ENCODE results near the gene GRK5. TPM values are rescaled to one million over a fixed set of nuclear protein-coding genes. Genes with fewer than 3 reads are reported as not detected.

The GRK5 gene
- total RNA-seq, result 100 to 1,000 TPM in 1 of 4 donors, 10 to 100 TPM in 1, 1 to 10 TPM in 2; 6.0 to 111 (median 9.5) TPM

DNA sequence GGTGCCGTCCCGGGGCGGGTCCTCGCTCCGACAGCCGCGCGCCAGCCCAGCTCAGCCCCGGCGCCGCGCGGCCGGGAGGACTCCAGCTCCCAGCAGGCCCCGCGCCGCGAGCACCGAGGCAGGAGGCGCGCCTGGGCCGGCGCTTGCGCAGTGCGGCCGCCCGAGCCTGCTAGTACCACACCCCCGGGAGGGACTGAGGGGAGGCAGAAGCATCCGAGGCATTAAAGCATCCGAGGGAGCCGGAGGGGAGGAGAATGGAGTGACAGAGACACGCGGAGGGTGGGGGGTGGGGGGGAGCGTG is at the start of gene GRK5:
Gene GRK5, plus strand, starts transcription at position 206 of the 301 bp plus-strand sequence. CDS start 347 bp downstream, outside the sequence.
- in situ Hi-C loops (cut with MboI; ENCODE audit: low pct_ligation_motif_present in 1 of 4, low pct_unique_long_range_greater_than_20kb in 1 of 4, low sequenced_read_pairs in 3 of 4), result loop anchor here in 1 of 4 donors (10.0 kb wide), 2 partner anchors 207 to 237 kb away; no protein-coding TSS in a partner anchor
- Histone ChIP-seq H3K4me3 (peak within 1 kb of the TSS; percentile 73 to 95 (median 88)), H3K9me3 (no peaks in the 10 kb centered on the region), H3K27ac (peak within 1 kb of the TSS; percentile 99 to 100 (median 100)), H3K36me3 (no peaks in the 10 kb centered on the region), H3K27me3 (peaks cover 9% of the 10 kb centered on the region), H3K4me1 (peaks cover 11 to 48% (median 32%) of the 10 kb centered on the region in 4 donors)
- intact Hi-C loops (cut with DNase I; ENCODE audit: low total_unique reads), result loop anchor here (5.0 kb wide), 2 partner anchors 95 to 215 kb away; no protein-coding TSS in a partner anchor
- WGBS, 2 donors (ENCODE audit: low coverage in 1 of 2), result 0% methylated on average over 1 of the region's 34 CpGs; no CpG with 5 or more reads in 1 of the 2 donors
- TF ChIP-seq EP300 (IDR thresholded peaks at IDR 0.05; ENCODE audit: low read depth) (no peak), POLR2A (IDR thresholded peaks at IDR 0.05) (peak; percentile 9), POLR2AphosphoS5 (IDR thresholded peaks at IDR 0.05) (peak; percentile 61 to 87 (median 84))
- TF ChIP-seq, protein P1, sequence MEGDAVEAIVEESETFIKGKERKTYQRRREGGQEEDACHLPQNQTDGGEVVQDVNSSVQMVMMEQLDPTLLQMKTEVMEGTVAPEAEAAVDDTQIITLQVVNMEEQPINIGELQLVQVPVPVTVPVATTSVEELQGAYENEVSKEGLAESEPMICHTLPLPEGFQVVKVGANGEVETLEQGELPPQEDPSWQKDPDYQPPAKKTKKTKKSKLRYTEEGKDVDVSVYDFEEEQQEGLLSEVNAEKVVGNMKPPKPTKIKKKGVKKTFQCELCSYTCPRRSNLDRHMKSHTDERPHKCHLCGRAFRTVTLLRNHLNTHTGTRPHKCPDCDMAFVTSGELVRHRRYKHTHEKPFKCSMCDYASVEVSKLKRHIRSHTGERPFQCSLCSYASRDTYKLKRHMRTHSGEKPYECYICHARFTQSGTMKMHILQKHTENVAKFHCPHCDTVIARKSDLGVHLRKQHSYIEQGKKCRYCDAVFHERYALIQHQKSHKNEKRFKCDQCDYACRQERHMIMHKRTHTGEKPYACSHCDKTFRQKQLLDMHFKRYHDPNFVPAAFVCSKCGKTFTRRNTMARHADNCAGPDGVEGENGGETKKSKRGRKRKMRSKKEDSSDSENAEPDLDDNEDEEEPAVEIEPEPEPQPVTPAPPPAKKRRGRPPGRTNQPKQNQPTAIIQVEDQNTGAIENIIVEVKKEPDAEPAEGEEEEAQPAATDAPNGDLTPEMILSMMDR (IDR thresholded peaks at IDR 0.05), result no peak
- DNase-seq, result peak; percentile 95

DNA sequence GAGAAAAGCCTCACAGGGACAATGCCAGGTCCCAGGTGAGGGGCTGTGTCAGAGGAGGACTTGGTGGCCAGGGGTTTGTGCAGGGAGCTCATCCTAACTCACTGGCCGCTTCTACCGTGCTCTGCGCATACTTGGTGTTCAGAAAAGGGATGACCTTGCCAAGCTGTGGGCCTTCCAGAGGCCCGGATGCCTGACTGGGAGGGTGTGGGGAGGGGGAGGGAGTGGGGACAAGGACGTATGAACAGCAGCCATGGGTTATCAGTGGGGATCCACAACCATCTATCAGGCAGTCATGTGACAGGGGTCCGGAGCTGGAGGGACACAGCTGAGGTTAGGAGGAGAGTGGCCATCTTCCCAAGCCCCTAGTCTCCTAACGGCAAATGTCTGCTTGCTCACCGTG is 48.0 kb upstream of the GRK5 start:
- Histone ChIP-seq H3K36me3 (peaks cover 0 to 44% (median 19%) of the 10 kb centered on the region in 4 donors), H3K27ac (no peak overlapping the region), H3K4me3 (no peak overlapping the region), H3K4me1 (peaks cover 0 to 3% (median 1%) of the 10 kb centered on the region in 4 donors), H3K9me3 (no peaks in the 10 kb centered on the region), H3K27me3 (no peaks in the 10 kb centered on the region)
- no peak for DNase-seq
- in situ Hi-C loops (cut with MboI; ENCODE audit: low pct_ligation_motif_present in 1 of 4, low pct_unique_long_range_greater_than_20kb in 1 of 4, low sequenced_read_pairs in 3 of 4), result no loop called here
- intact Hi-C loops (cut with DNase I; ENCODE audit: low total_unique reads), result no loop called here
- TF ChIP-seq, protein P1 (IDR thresholded peaks at IDR 0.05), result no peak
- no peak for TF ChIP-seq POLR2AphosphoS5 (IDR thresholded peaks at IDR 0.05)
- TF ChIP-seq POLR2A (IDR thresholded peaks at IDR 0.05), result no peak
- no peak for TF ChIP-seq EP300 (IDR thresholded peaks at IDR 0.05; ENCODE audit: low read depth)
- WGBS, 2 donors (ENCODE audit: low coverage in 1 of 2), result 81 to 100% methylated on average over 1 to 8 of the region's 8 CpGs

DNA sequence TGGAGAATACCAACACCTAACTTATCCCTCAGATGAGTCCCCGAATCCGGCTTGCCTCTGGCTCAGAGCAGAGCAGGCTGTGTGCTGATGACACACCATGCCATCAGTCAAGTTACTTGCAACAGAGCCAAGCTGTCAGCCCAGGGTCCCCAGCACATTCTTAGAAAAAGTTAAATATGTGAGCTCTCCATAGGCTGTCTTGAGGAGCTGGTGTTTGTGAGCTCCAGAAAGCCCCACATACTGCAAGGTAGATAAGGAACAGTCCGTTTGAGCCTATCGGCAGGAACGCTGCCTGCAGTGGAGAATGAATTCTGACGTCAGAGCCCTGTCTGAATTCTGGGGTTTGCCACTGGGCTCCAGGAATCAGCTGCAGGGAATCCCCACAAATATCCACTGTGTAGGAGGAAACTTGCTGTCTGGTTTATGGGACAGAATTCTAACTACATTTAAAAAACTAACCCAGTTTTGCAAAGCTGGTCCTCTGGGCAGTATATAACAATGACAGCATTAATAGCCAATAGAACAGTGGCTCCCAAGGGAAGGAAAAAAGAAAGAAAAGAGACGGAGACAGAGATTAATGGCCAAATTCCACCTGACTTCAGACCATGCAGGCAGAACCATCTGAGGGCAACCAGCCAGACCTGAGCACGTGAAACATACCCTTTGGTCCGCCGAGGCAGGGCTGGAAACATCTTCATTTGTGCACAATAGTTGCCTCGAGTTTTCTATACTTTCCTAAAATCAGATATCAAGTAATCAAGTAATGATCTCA is 45.5 kb upstream of the GRK5 start:
- H3K27me3 ChIP-seq, result no peaks in the 10 kb centered on the region
- H3K36me3 ChIP-seq, result peaks cover 0 to 19% (median 7%) of the 10 kb centered on the region in 4 donors
- in situ Hi-C loops (cut with MboI; ENCODE audit: low pct_ligation_motif_present in 1 of 4, low pct_unique_long_range_greater_than_20kb in 1 of 4, low sequenced_read_pairs in 3 of 4) (no loop called here), intact Hi-C loops (cut with DNase I; ENCODE audit: low total_unique reads) (no loop called here)
- TF ChIP-seq EP300 (IDR thresholded peaks at IDR 0.05; ENCODE audit: low read depth), result no peak
- TF ChIP-seq POLR2AphosphoS5 (IDR thresholded peaks at IDR 0.05), result no peak
- TF ChIP-seq, protein P1 (IDR thresholded peaks at IDR 0.05), result peak in 1 of 5 experiments; percentile 11
- no peak for TF ChIP-seq POLR2A (IDR thresholded peaks at IDR 0.05)
- H3K9me3 ChIP-seq, result no peaks in the 10 kb centered on the region
- peaks cover 0 to 16% (median 13%) of the 10 kb centered on the region in 4 donors for H3K4me1 ChIP-seq
- no peak overlapping the region for H3K4me3 ChIP-seq
- 75 to 81% methylated on average over 5 to 11 of the region's 11 CpGs for WGBS, 2 donors (ENCODE audit: low coverage in 1 of 2)
- peak overlapping the region in 2 of 4 donors; percentile 31 to 34 for H3K27ac ChIP-seq
- DNase-seq, result no peak

DNA sequence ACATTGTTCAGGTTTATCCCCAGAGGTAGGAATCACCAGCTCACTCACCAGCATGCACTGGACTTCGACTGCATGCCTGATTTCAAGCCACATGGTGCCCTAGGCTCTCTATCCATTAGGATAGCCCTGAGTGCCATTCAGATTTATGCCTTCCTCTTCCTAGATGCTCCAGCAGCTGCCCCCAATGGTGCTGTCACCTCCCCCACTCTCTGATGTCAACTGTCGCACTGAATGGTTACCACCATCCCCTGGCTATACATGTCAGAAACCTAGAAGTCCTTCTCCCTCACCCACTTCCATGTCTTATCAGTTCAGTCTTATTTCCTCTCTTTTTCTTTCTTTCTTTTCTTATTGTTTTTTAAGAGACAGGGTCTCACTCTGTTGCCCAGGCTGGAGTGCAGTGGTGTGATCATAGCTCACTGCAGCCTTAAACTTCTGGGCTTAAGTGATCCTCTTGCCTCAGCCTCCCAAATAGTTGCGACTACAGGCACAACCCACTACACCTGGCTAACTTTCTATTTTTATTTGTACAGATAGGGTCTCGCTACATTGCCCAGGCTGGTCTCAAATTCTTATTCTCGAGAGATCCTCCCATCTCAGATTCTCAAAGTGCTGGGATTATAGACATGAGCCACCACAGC is 44.8 kb upstream of the GRK5 start:
- Histone ChIP-seq H3K4me1 (peaks cover 0 to 16% (median 13%) of the 10 kb centered on the region in 4 donors), H3K4me3 (no peak overlapping the region), H3K9me3 (no peaks in the 10 kb centered on the region), H3K27me3 (no peaks in the 10 kb centered on the region), H3K36me3 (peaks cover 0 to 16% (median 6%) of the 10 kb centered on the region in 4 donors), H3K27ac (peak overlapping the region in 2 of 4 donors; percentile 31 to 34)
- TF ChIP-seq POLR2A (IDR thresholded peaks at IDR 0.05) (no peak), POLR2AphosphoS5 (IDR thresholded peaks at IDR 0.05) (no peak), EP300 (IDR thresholded peaks at IDR 0.05; ENCODE audit: low read depth) (no peak)
- TF ChIP-seq, protein P1 (IDR thresholded peaks at IDR 0.05), result no peak
- intact Hi-C loops (cut with DNase I; ENCODE audit: low total_unique reads), result no loop called here
- in situ Hi-C loops (cut with MboI; ENCODE audit: low pct_ligation_motif_present in 1 of 4, low pct_unique_long_range_greater_than_20kb in 1 of 4, low sequenced_read_pairs in 3 of 4), result no loop called here
- 97 to 100% methylated on average over 5 of the region's 5 CpGs for WGBS, 2 donors (ENCODE audit: low coverage in 1 of 2)
- DNase-seq, result no peak
